Keratinocyte (primary cell): ENCODE data around the gene PPFIBP2. TPM values are rescaled to one million over a fixed set of nuclear protein-coding genes. Genes with fewer than 3 reads are reported as not detected.

ENCODE experiments used
- DNase-seq: peaks from one replicate; pipeline ENCODE4 v3.0.0-alpha.2; 2011; ENCODE audit warnings: low read depth, missing footprints, low spot score
- FAIRE-seq: peaks from 2 replicates; lab custom pipeline; 2011; peaks lifted over from hg19 to GRCh38; lab: Jason Lieb, UNC
- H2AFZ ChIP-seq: 2 replicates; pipeline ENCODE4 v1.6.0; 2012; ENCODE audit warnings: low read length, control low read depth, inconsistent platforms; ENCODE audit not compliant: control insufficient read depth
- H3K27ac ChIP-seq: 2 replicates; pipeline ENCODE4 v1.5.1; 2011; ENCODE audit warnings: low read length; ENCODE audit not compliant: control insufficient read depth, insufficient read depth
- H3K27me3 ChIP-seq: 3 replicates; pipeline ENCODE4 v1.6.0; 2011; ENCODE audit warnings: low read length; ENCODE audit not compliant: control insufficient read depth, insufficient read depth; ENCODE audit errors: extremely low read depth
- H3K36me3 ChIP-seq, 2 experiments: 2 replicates in 1 of 2; 3 replicates in 1 of 2; pipeline ENCODE4 v1.5.1; 2011; ENCODE audit warnings: low read length in 2 of 2, mild to moderate bottlenecking in 1 of 2; ENCODE audit not compliant: control insufficient read depth in 2 of 2, insufficient read depth in 2 of 2; ENCODE audit errors: extremely low read depth in 1 of 2
- H3K4me1 ChIP-seq: 3 replicates; pipeline ENCODE4 v1.5.1; 2011; ENCODE audit warnings: low read length; ENCODE audit not compliant: control insufficient read depth, insufficient read depth; ENCODE audit errors: extremely low read depth
- H3K4me2 ChIP-seq: 3 replicates; pipeline ENCODE4 v1.6.0; 2011; ENCODE audit warnings: low read depth, low read length; ENCODE audit not compliant: control insufficient read depth, insufficient read depth; ENCODE audit errors: extremely low read depth
- H3K4me3 ChIP-seq, 3 experiments: fragments of 200-600 bp in 1 of 3; sonication (generic) in 1 of 3; 2 replicates in 2 of 3; 3 replicates in 1 of 3; pipeline ENCODE4 v1.5.1; 2011 to 2016; ENCODE audit warnings: low read length in 3 of 3, mild to moderate bottlenecking in 3 of 3, control low read depth in 2 of 3, inconsistent platforms in 1 of 3, low read depth in 1 of 3, mixed read lengths in 1 of 3, mixed run types in 1 of 3, moderate library complexity in 1 of 3; ENCODE audit not compliant: control insufficient read depth in 2 of 3, insufficient read depth in 2 of 3; ENCODE audit errors: extremely low read depth in 1 of 3
- H3K79me2 ChIP-seq: 2 replicates; pipeline ENCODE4 v1.6.0; 2012; ENCODE audit warnings: low read length; ENCODE audit not compliant: control insufficient read depth, insufficient read depth
- H3K9ac ChIP-seq: 3 replicates; pipeline ENCODE4 v1.6.0; 2011; ENCODE audit warnings: low read length; ENCODE audit not compliant: control insufficient read depth, insufficient read depth; ENCODE audit errors: extremely low read depth
- H3K9me1 ChIP-seq: 3 replicates; pipeline ENCODE4 v1.6.0; 2011; ENCODE audit warnings: low read length; ENCODE audit not compliant: control insufficient read depth, insufficient read depth; ENCODE audit errors: extremely low read depth
- H3K9me3 ChIP-seq: 2 replicates; pipeline ENCODE4 v1.5.1; 2012; ENCODE audit warnings: low read depth, low read length; ENCODE audit not compliant: control insufficient read depth
- H4K20me1 ChIP-seq: 3 replicates; pipeline ENCODE4 v1.6.0; 2011; ENCODE audit warnings: low read length; ENCODE audit not compliant: control insufficient read depth, insufficient read depth; ENCODE audit errors: extremely low read depth
- EZH2 ChIP-seq: IDR thresholded peaks from one replicate; pipeline ENCODE4 v1.6.1; 2012; ENCODE audit warnings: inconsistent platforms, mild to moderate bottlenecking, low read length, moderate library complexity
- dilution Hi-C: fragments of 300-500 bp; cut with MboI; formaldehyde crosslinking; loops from one replicate; pipeline ENCODE4 v1.7.0; 2020; ENCODE audit warnings: low sequenced_read_pairs; ENCODE audit not compliant: extremely low pct_ligation_motif_present
- polyA plus RNA-seq, 5 experiments: library from polyadenylated mRNA; depleted of rRNA in 3 of 5; stranded (reverse) in 3 of 5; stranded (forward) in 1 of 5; unstranded in 1 of 5; fragments of >200 nt; gene quantifications; 1 replicate in 1 of 5; 2 replicates in 3 of 5; 3 replicates in 1 of 5; pipeline versions ENCODE4 v1.2.1 to v1.2.3, GENCODE V29; 2011 to 2012; ENCODE audit warnings: missing spikeins in 2 of 5, low read depth in 1 of 5, low replicate concordance in 1 of 5
- TF ChIP-seq, protein P1 (sequence below), 3 experiments: IDR thresholded peaks in 1 of 3; conservative IDR thresholded peaks in 1 of 3; optimal IDR thresholded peaks in 1 of 3; 2 replicates in 2 of 3; 3 replicates in 1 of 3; pipeline versions ENCODE3 to v1.5.1; 2011; ENCODE audit warnings: low read length in 3 of 3, mild to moderate bottlenecking in 3 of 3, moderate library complexity in 2 of 3, control low read depth in 1 of 3, inconsistent platforms in 1 of 3; ENCODE audit not compliant: insufficient read depth in 2 of 3; ENCODE audit errors: extremely low read depth in 1 of 3

The PPFIBP2 gene
- polyA plus RNA-seq, 1 donor (not counting 4 experiments of a cell fraction or from before 2014, with no cell fraction given) = 11.0 TPM

DNA sequence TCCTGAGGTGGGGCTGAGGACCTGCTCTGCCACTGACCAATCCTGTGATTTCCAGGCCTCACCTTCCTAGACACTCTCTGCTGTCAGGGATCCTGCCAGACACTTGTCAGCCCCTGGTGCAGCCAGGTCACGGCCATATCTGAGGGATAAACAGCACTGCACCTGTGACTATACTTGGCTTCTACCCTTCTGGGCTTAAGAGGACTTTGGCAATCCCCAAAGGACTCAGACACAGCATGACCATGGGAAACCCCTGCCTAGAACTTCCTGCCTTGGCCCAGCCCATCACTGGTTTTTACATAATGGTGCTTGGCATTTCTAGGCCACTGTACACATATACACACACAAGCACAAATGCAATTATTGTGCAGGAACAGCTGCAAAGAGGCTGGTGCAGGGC lies 40.1 kb upstream of the PPFIBP2 start:
- Histone ChIP-seq H3K9me1 (no peaks in the 10 kb centered on the region), H3K79me2 (no peaks in the 10 kb centered on the region), H3K27ac (no peak overlapping the region), H2AFZ (no peak overlapping the region), H3K9ac (no peak overlapping the region), H3K4me2 (no peak overlapping the region), H3K27me3 (no peaks in the 10 kb centered on the region), H3K4me3 (no peak overlapping the region), H4K20me1 (no peaks in the 10 kb centered on the region), H3K36me3 (no peaks in the 10 kb centered on the region), H3K9me3 (no peaks in the 10 kb centered on the region), H3K4me1 (no peaks in the 10 kb centered on the region)
- TF ChIP-seq, protein P1, sequence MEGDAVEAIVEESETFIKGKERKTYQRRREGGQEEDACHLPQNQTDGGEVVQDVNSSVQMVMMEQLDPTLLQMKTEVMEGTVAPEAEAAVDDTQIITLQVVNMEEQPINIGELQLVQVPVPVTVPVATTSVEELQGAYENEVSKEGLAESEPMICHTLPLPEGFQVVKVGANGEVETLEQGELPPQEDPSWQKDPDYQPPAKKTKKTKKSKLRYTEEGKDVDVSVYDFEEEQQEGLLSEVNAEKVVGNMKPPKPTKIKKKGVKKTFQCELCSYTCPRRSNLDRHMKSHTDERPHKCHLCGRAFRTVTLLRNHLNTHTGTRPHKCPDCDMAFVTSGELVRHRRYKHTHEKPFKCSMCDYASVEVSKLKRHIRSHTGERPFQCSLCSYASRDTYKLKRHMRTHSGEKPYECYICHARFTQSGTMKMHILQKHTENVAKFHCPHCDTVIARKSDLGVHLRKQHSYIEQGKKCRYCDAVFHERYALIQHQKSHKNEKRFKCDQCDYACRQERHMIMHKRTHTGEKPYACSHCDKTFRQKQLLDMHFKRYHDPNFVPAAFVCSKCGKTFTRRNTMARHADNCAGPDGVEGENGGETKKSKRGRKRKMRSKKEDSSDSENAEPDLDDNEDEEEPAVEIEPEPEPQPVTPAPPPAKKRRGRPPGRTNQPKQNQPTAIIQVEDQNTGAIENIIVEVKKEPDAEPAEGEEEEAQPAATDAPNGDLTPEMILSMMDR (optimal IDR thresholded peaks at IDR 0.05 in 1 of 3, IDR thresholded peaks at IDR 0.05 in 1 of 3, conservative IDR thresholded peaks at IDR 0.05 in 1 of 3; ENCODE audit: extremely low read depth in 1 of 3, insufficient read depth in 2 of 3, low read length in 3 of 3) = no peak
- TF ChIP-seq EZH2 = no peak
- DNase-seq (no peak), FAIRE-seq (no peak)
- dilution Hi-C loops = no loop called here

- Histone ChIP-seq H2AFZ (no peak overlapping the region), H3K4me2 (no peak overlapping the region), H3K36me3 (no peaks in the 10 kb centered on the region), H3K27me3 (no peaks in the 10 kb centered on the region), H3K4me1 (no peaks in the 10 kb centered on the region), H3K9ac (no peak overlapping the region), H3K9me3 (no peaks in the 10 kb centered on the region), H3K27ac (no peak overlapping the region), H3K4me3 (no peak overlapping the region), H3K79me2 (no peaks in the 10 kb centered on the region), H3K9me1 (no peaks in the 10 kb centered on the region), H4K20me1 (no peaks in the 10 kb centered on the region)
- DNase-seq (no peak), FAIRE-seq (no peak)
- dilution Hi-C loops = no loop called here
- no peak for TF ChIP-seq EZH2
- TF ChIP-seq, protein P1 (optimal IDR thresholded peaks at IDR 0.05 in 1 of 3, IDR thresholded peaks at IDR 0.05 in 1 of 3, conservative IDR thresholded peaks at IDR 0.05 in 1 of 3; ENCODE audit: extremely low read depth in 1 of 3, insufficient read depth in 2 of 3, low read length in 3 of 3) = no peak
Measured at GRCh38 chr11:7480113-7480512, 33.7 kb upstream of the PPFIBP2 start.
